SKM-1 treated with dmso at 0.1 percent for 144 hours (cell line): Measurements from ENCODE around the gene C19orf25.
A peak's percentile ranks its signal among the peaks of the same experiment; 100 is the strongest.
"Not testable (repeated sequence)": the region's sequence is repeated elsewhere in the genome, so short reads cannot be mapped to it uniquely, and the experiment has no call there.

Source experiments
- DNase-seq: peaks from one replicate; lab custom pipeline; 2025; ENCODE audit not compliant: unreplicated experiment; lab: John Stamatoyannopoulos, UW

Gene C19orf25

DNA sequence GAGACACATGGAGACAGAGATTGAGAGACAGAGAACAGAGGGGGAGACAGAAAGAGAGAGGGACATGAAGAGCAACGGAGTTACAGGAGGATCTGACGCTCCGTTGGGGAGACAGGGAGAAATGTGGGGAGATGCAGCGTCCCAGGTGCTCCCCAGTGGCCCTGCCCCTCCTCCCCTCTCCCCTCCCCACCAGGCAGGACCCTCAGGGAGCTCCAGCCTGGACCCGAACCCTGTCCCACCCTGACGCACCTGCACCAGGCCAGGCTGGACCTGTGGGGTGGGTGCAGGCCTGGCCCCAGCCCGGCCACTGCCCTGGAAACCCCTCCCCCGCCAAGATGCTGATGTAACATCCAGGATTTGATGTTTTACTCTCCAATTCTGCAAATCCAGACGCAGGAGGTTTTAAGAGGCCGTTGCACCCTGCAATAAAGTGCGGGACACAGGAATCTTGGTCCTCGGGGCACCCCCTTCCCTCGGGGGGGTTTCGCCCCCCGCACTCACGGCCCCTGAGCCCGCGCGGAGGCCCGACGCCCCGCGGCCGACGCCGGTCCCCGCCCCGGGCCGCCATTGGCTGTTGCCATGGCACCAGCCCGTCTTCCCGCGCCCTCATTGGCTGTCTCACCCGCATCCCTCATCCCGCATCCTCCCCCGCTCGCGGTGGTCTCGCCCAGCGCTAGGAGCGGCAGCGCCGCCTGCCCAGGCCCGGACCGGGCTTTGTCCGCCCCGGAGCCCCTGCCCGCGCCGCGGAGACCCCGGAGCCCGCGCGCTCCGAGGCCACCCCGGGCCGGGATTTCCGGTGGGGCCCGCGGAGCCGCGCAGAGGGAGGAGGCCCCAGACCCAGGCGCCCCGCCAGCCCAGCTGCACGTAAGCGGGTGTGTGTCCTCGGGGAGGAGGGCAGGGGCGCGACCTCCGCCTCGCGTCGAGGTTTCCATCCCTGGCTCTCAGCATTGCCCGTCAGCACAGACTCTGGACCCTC, 29.3 kb downstream of the C19orf25 start, which contains the start of gene APC2:
TSS of gene APC2 (plus strand) at position 655 of the 976 bp plus-strand sequence. CDS start 2,881 bp downstream, outside the sequence.
- DNase-seq, result no peak

DNA sequence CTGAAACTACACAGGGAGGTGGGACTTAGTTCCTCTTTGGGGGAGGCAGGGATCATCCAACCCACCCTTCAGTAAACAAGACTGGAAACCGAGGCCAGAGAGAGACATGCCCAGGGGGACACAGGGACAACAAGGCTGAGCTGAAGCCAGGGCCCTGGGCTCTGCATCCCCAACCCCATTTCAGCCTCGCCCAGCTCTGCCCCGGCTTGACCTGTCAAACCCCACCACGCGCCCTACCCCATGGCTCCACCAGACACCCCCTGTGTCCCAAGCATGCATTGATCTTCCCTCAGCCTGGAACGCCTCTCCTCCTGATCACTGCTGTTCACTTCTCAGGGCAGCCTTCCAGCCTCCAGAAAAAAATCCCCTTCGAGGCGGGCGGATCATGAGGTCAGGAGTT, 31.1 kb downstream of the C19orf25 start:
- no peak for DNase-seq

DNA sequence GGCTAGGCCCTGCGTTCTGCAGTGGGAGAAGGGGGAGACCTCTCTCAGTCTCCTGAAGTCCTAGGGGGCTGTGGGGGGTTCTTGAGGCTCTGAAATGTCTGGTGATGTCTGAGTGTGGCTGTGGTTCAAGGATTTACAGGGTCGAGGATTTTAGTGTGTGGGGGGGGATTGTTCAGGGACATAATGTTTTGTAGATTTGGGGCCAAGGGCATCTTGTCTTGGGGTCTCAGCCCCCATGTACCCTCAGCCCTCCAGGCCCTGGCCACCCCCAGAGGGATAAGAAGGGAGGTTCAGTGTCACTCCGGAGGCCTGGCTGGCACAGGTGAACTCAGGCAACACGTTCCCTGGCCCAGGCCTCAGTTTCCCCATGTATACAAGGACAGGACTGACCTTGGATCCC, 31.5 kb downstream of the C19orf25 start:
- DNase-seq, result no peak

DNA sequence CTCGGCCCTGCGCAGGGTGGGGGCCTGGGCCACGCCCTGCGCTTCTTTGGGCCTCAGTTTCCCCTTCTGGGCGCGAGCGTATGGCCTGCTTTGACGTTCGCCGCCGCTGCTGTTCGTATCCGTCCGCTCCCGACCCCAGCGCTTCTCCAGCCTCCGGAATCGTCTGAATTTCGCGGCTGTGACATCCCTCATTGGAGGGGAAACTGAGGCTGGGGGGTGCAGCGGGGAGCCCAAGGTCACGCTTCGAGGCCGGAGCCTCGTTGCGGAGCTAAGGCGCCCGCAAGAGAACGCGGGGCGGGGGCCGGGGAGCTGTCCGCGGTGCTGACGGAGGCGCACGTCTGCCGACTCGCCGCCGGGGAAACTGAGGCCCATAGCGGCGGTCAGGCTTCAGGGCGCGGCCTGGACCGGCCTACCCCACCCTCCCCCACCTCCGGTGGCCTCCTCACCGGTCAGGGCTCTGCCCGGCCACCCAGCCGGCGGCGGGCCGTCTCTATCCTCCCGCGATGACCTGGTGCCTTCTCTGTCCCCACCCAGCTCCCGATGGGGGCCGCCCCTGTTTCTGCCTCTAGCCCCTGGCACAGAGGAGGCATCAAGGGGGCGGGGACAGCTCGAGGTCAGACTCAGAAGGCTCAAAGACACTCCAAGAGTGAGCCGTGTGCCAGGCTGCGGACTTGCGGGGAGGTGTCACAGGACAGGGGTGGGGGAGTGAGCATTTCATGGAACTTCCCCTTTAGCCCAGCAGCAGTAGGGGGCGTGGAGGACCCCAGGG, 32.1 kb downstream of the C19orf25 start:
- no peak for DNase-seq

DNA sequence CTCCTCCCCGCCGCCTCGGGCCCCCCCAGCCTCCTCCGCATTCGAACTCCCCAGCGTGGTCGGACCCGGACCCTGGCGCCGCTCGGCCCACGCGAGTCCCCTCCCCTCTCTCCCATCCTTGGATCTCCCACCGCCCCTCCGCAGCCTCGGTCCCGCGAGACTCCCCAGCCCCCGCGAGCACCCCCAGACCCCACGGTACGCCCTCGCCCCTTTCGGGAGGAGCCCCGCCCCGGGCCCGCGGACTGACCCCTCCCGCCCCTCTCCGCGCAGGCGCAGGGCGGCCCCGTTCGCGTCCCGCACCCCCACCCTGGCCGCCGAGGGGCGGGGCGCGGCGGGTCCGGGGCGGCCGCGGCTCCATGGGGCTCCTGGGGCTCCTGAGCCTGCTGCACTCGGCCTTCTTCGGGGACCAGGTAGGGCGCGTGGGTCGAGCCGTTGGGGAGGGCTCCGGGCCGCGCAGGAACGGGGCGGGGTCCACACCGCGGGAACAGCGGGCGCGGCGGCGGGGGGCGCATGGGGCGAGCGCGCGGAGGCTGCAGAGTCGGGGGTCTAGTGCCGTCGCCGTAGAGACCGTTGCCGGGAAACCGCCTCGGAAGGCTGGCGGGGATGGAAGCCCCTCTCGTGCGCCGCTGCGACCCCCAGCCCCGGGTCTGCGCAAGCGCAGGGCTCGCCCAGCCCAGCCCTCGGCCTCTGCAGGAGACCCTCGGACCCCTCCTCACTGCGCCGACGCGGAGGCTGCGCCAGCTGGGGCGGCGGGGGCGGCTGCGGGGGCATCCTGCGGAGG, 32.9 kb downstream of the C19orf25 start:
- DNase-seq, result no peak

DNA sequence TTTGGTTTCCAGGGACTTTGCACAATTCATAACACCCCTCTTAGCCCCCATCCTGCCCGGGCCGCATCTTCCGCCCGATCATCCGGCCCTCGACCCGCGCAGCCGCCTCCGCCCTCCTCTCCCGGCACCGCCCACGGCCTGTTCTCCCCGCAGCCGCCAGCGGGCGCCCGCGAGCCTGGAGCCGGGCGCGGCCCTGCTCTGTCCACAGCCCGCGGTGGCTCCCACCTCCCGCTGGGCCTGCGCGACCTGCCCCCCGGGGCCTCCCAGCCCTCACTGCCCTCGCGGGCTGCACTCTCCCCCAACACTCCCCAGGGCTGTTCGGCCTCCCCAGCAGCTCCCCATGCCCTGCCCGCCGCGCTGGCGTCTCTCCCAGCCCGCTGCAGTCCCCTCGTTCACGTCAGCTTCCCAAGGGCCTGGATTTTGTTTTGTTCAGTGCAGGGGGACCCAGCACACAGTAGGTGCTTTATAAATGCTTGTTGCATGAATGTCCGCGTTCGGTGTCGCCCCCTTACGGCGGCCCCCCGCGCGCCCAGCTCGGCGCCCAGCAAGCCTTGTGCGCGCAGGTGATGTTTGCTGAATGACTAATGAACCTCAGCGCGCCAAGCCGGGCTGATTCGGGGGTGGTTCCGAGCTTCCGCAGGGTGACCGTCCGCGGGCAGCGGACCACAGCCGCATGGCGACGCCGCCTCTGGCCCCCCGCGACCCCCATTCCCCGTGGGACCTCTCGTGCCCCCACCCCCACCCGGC, 33.7 kb downstream of the C19orf25 start:
- peak; percentile 49 for DNase-seq

DNA sequence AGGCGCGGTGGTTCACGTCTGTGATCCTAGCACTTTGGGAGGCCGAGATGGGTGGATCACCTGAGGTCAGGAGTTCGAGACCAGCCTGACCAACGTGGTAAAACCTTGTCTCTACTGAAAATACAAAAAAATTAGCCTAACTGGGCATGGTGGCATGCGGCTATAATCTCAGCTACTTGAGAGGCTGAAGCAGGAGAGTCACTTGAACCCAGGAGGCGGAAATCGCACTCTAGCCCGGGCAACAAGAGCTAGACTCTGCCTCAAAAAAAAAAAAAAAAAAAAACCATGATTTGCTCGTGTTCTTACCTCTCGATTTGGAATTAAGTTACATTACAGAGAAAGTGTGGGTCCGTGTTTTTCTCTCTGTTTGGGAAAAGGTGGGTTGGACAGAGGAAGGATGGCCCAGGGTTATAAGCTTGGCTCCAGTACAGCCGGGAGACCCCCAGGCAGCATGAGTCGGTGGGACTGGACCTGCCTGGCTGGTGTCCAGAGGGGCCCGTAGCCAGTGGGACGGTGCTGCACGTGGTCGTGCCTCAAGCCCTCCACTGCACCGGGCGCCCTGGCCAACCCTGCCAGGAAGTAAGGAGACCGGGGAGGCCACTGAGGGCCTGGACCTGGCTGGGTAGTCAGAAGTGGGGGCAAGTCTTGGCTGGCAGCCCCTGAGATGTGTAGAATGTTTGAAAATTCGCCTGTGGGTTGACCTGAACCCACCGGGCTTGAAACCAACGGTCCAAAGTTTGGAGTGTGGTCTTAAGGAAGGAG, 37.2 kb downstream of the C19orf25 start:
- no peak for DNase-seq

DNA sequence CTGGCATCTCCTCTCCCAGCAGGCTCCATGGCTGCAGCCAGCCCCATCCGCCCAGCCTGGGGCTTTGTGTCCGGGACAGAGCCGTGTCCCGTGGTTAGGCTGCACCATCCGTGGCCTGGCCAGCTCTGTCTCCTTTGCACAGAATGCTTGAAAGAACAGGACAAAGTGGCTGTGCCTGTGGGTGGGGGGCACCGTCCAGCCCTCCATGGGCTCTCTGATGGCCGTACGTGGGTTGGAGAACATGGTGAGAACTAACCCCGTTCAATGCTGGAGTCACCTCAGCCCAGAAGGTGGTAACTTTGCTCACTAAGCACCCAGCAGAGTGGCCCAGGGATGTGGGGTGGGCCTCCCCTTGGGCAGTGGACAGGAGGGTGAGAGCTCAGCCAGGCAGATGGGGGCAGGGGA, 38.0 kb downstream of the C19orf25 start:
- DNase-seq, result no peak

DNA sequence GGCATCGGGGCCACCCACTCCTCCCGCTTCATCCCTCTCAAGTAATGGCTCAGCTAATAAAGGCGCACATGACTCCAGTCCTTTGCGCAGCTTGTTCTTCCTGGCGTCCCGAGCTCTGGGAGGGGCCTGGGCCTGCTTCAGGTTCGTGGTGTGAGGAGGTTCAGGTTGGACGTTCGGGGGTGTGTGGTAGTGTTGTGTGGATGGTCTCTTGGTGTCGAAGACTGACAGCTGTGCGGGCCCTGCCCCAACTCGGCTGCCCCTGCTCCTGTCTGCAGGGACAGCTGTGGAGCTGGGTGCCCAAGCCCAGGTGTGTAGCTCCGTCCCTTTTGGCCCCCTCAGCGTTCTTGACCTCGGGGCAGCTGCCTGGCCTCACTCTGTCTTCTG, 38.6 kb downstream of the C19orf25 start:
- DNase-seq, result no peak

DNA sequence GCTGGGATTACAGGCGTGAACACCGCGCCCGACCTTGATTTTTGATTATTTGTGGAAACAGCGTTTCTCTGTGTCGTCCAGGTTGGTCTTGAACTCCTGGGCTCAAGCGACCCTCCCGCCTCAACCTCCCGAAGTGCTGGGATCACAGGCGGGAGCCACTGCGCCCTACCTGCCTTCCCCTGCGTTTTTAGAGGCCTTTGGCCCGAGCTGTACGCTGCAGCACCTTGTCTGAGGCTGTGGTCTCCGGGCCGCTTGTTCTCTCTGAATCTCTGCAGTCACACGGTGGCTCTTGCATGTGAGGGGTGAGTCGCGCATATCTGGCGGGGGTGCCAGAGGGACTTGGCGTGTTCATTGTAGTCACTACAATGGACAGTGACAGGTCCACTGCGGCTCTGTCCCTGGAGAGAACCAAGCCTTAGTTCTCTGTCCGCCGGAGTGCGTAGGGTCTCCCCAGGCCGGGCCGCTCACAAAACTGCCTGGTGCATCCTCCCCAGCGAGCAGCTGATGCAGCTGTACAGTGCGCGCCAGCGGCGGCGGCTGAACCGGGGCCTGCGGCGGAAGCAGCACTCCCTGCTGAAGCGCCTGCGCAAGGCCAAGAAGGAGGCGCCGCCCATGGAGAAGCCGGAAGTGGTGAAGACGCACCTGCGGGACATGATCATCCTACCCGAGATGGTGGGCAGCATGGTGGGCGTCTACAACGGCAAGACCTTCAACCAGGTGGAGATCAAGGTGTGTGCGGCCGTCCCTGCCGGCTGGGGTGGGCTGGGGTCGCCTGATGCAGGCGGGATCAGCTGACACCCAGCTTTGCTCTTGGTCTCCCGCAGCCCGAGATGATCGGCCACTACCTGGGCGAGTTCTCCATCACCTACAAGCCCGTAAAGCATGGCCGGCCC, 39.2 kb downstream of the C19orf25 start:
- DNase-seq, result not testable (repeated sequence)

DNA sequence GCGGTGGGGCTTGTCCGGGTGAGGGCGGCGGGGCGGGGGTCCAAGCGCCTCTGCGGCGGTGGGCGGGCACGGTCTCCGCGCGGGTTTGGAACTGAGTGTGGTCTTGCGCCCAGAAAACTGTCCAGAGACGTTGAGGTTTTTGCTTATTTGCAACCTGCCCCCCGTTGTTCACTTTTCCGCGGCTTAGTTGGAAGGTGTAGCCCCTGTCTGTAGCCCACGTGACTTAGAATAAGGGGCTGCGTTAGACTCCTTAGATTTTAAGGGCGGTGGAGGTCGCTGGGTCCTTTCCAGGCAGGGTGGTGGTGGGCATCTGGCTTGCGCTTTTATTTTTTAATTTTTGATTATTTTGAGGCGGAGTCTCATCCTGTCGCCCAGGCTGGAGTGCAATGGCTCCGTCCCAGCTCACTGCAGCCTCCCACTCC, 40.1 kb downstream of the C19orf25 start:
- DNase-seq, result no peak

DNA sequence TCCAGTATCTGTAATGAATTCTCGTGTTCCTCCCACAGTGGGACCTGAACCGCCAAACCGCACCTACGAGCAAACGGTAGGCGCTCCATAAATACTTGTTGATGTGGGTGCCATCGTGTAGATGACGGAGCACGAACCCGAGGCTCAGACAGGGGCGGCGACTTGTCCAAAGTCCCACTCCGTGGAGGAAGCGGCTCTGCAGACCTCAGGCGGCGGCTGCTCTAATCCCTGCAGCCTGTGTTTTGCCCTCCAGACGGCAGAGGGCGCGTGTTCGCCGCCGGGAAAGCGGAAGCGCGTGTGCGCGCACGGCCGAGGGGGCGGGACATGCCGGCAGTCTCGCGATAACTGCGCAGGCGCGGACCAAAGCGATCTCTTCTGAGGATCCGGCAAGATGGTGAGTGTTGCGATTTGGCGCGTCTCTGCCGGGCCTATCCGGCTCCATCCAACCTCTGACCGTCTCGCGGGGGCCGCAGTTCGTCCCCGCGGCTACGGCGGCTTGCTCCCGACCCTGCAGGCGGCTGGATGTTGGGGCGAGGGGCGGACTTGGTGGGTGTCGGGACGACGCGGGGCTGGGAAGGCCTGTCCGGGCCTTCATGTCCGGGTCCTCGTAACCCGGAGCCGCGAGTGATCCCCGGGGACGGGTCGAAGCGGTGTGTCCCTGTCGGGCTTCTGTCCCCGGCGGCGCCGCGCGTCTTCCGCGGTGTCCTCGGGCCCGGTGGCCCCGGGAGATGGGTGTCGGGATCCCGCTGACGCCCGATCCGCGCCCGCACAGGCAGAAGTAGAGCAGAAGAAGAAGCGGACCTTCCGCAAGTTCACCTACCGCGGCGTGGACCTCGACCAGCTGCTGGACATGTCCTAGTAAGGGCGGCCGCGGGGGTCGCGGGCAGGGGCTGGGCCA, 40.7 kb downstream of the C19orf25 start, which contains the start of gene RPS15:
TSS of gene RPS15 (plus strand) at position 362 of the 898 bp plus-strand sequence. CDS start at position 392, 30 bp downstream.
- DNase-seq, result peak; percentile 93

DNA sequence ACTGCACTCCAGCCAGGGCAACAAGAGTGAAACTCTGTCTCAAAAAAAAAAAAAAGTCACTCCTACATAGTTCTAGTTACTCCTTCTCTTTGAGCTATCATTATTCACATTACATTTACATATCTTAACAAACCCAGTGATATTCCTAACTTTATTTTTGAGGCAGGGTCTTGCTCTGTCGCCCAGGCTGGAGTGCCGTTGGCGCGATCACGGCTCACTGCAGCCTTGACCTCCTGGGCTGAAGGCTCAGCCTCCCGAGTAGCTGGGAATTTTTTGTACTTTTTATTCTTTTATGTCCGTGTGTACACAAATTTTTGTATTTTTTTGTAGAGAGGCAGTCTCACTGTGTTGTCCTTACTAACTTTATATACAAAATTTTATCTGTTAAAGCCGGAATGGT, 41.4 kb downstream of the C19orf25 start:
- DNase-seq, result no peak

DNA sequence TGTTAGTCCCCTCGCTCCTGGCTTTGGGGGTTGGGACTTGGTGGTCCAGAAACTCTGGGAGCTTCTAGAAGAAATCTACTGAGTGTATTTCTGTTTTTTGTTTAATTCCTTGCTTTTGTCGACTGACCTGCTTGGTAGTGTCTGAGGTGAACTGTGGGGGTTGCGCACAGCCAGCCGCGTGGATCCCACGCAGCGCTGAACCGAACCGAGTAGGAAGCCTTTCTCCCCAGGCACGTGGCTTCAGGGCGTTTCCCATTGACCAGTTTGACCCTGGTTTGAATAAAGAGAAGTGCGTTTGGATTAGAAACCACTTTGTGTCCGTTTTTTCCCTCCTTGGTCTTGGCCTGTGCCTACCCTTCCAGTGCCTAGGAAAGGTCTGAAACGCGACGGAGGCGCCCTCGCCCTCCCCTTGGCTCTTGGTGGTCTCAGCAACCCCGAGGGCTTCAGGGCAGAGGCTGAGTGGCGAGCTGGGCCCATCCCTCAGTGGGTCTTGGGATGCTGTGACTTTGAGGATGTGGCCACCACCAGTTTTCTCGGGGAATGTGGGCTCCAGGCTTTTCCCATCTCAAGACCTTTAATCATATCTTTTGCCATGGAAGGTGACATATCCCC, 43.5 kb downstream of the C19orf25 start:
- DNase-seq, result no peak

DNA sequence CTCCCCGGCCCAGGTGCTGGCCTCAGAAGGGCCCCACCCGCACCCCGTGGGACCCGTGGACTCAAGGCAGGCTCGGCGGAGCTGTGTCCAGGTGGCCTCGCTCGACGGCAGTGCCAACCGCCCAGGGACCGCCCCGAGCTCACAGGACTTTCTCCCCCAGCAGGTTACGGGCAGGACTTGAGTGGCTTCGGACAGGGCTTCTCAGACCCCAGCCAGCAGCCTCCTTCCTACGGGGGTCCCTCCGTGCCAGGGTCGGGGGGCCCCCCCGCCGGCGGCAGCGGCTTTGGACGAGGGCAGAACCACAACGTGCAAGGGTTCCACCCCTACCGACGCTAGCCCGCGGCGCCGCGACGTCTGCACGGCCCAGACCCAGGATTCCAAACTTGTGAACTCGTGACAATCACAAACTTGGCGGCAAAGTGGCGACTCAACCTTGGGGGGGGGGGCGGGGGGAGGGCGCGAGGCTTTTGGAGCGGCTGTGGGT, 44.4 kb downstream of the C19orf25 start:
- no peak for DNase-seq

DNA sequence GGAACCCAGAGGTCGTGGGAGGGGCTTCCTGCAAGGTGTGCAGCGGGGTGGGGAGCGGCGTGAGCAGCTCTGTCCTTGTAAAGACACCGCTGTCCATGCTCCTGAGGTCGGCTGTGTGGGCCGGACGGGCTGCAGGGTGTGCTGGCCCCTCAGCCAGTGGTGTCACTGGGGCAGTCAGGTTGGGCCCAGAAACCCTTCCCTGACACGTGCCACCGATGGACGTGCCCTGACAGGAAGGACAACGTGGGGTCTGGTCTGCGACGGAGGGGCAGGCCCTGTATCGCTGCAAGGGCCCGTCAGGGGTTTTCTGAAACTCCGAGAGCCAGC, 45.0 kb downstream of the C19orf25 start:
- no peak for DNase-seq
